ENCODE results near the gene CCDC85C. TPM values are rescaled to one million over a fixed set of nuclear protein-coding genes. Genes with fewer than 3 reads are reported as not detected.

Gene CCDC85C
- total and polyA plus RNA-seq, 10 of the 15 experiments (the other 5 are each of a cell fraction or from before 2014, with no cell fraction given): 0.03 to 3.6 (median 1.1) TPM

DNA sequence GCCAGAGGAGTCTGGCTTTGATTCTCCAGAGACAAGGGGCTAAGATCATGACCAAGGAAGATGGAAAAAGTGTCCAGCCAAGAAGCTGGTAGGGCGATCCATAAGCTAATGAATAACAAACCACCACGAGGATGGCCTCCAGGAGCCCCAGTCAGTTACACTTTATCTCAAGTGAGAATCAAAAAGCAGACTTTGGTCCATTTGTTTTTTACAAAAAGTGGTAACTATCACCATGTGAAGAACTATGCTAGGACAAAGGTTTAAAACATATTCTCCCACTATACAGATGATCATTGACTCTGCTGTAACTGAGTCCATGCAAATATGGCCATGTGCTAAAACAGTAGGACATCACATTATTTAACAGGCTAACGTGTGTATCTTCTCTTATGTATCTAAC is 137.2 kb downstream of the CCDC85C start:
- ChIA-PET SMC1A (ENCODE audit: uncharacterized antibody, unreplicated experiment) (no interaction called here), POLR2A (no interaction called here), RAD21 (ENCODE audit: unreplicated experiment) (no interaction called here), CTCF (interaction anchor here (1.5 kb wide), 1 partner anchor 74 kb away, joined by 3 read pairs; no protein-coding TSS in a partner anchor)
- no peak for DNase-seq (ENCODE audit: low read depth, low spot score)
- no peak overlapping the region for H2AFZ ChIP-seq (ENCODE audit: control insufficient read depth, low read depth, low read length)
- H3K9me3 ChIP-seq (replicated peaks; ENCODE audit: control insufficient read depth, insufficient read depth, low read length): no peaks in the 10 kb centered on the region
- intact Hi-C loops (cut with micrococcal nuclease; ENCODE audit: unreplicated experiment): no loop called here
- no peak overlapping the region for H3K9ac ChIP-seq (ENCODE audit: control insufficient read depth, insufficient read depth, low read length)
- H3K36me3 ChIP-seq (ENCODE audit: control insufficient read depth in 2 of 2, insufficient read depth in 2 of 2, low read length in 1 of 2): peaks cover 19 to 23% of the 10 kb centered on the region in 2 experiments
- H3K27ac ChIP-seq (ENCODE audit: control insufficient read depth, insufficient read depth): no peak overlapping the region
- 72% methylated on average over 3 of the region's 3 CpGs for WGBS (ENCODE audit: insufficient coverage, insufficient replicate concordance, low lambda C conversion rate, missing lambda C conversion rate)
- no peaks in the 10 kb centered on the region for H3K4me1 ChIP-seq (ENCODE audit: control insufficient read depth, insufficient read depth, low read length)
- H3K27me3 ChIP-seq (replicated peaks in 1 of 2; ENCODE audit: control insufficient read depth in 2 of 2, insufficient read depth in 2 of 2, low read length in 1 of 2): no peaks in the 10 kb centered on the region
- no peak for ATAC-seq
- H3K79me2 ChIP-seq (ENCODE audit: control insufficient read depth, insufficient read depth, low read length): peaks cover 18% of the 10 kb centered on the region
- H3K4me3 ChIP-seq: no peak overlapping the region
- TF ChIP-seq, protein P1, sequence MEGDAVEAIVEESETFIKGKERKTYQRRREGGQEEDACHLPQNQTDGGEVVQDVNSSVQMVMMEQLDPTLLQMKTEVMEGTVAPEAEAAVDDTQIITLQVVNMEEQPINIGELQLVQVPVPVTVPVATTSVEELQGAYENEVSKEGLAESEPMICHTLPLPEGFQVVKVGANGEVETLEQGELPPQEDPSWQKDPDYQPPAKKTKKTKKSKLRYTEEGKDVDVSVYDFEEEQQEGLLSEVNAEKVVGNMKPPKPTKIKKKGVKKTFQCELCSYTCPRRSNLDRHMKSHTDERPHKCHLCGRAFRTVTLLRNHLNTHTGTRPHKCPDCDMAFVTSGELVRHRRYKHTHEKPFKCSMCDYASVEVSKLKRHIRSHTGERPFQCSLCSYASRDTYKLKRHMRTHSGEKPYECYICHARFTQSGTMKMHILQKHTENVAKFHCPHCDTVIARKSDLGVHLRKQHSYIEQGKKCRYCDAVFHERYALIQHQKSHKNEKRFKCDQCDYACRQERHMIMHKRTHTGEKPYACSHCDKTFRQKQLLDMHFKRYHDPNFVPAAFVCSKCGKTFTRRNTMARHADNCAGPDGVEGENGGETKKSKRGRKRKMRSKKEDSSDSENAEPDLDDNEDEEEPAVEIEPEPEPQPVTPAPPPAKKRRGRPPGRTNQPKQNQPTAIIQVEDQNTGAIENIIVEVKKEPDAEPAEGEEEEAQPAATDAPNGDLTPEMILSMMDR (IDR thresholded peaks at IDR 0.05 in 2 of 3, conservative IDR thresholded peaks at IDR 0.05 in 1 of 3; ENCODE audit: control insufficient read depth in 2 of 3, extremely low read depth in 1 of 3, insufficient read depth in 1 of 3, low read depth in 3 of 3, low read length in 3 of 3): no peak
- TF ChIP-seq TCF7 (IDR thresholded peaks at IDR 0.05; ENCODE audit: borderline replicate concordance) (no peak), CBFB (IDR thresholded peaks at IDR 0.05; ENCODE audit: low read depth) (no peak), STAT1 (conservative IDR thresholded peaks at IDR 0.05) (no peak), ZNF217 (IDR thresholded peaks at IDR 0.05) (no peak), TCF12 (IDR thresholded peaks at IDR 0.05; ENCODE audit: low read depth, low read length) (no peak), BRCA1 (IDR thresholded peaks at IDR 0.05; ENCODE audit: low read depth, low read length) (no peak), NFYB (IDR thresholded peaks at IDR 0.05; ENCODE audit: insufficient read depth, low read depth, low read length) (no peak), SMARCA5 (IDR thresholded peaks at IDR 0.05) (no peak), LARP7 (IDR thresholded peaks at IDR 0.05) (no peak), MTA2 (IDR thresholded peaks at IDR 0.05; ENCODE audit: low read depth) (no peak)
- TF ChIP-seq, protein P2, sequence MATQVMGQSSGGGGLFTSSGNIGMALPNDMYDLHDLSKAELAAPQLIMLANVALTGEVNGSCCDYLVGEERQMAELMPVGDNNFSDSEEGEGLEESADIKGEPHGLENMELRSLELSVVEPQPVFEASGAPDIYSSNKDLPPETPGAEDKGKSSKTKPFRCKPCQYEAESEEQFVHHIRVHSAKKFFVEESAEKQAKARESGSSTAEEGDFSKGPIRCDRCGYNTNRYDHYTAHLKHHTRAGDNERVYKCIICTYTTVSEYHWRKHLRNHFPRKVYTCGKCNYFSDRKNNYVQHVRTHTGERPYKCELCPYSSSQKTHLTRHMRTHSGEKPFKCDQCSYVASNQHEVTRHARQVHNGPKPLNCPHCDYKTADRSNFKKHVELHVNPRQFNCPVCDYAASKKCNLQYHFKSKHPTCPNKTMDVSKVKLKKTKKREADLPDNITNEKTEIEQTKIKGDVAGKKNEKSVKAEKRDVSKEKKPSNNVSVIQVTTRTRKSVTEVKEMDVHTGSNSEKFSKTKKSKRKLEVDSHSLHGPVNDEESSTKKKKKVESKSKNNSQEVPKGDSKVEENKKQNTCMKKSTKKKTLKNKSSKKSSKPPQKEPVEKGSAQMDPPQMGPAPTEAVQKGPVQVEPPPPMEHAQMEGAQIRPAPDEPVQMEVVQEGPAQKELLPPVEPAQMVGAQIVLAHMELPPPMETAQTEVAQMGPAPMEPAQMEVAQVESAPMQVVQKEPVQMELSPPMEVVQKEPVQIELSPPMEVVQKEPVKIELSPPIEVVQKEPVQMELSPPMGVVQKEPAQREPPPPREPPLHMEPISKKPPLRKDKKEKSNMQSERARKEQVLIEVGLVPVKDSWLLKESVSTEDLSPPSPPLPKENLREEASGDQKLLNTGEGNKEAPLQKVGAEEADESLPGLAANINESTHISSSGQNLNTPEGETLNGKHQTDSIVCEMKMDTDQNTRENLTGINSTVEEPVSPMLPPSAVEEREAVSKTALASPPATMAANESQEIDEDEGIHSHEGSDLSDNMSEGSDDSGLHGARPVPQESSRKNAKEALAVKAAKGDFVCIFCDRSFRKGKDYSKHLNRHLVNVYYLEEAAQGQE (IDR thresholded peaks at IDR 0.05; ENCODE audit: low read depth, low read length): no peak
- H3K4me2 ChIP-seq (ENCODE audit: control insufficient read depth, insufficient read depth): no peak overlapping the region
- H4K20me1 ChIP-seq (ENCODE audit: control insufficient read depth, insufficient read depth): 0 out of 2 replicates have a peak, but pooled peaks cover 3% of the 10 kb centered on the region
- in situ Hi-C loops (cut with MboI): no loop called here
- FAIRE-seq: no peak
- BruUV-seq (replicated peaks): no TSS peak

Data from GM12878 (cell line).